Stomach (tissue), 9 donors: ENCODE measurements around the gene OGFRL1. TPM values are rescaled to one million over a fixed set of nuclear protein-coding genes. Genes with fewer than 3 reads are reported as not detected.

Experiments
- DNase-seq, 2 donors: peaks; one replicate each; pipeline versions ENCODE4 v3.0.0 to v3.0.0-alpha.2; 2013 to 2019
- H3K27ac ChIP-seq, 5 donors: fragments of 200-600 bp in 4 of 5; sonication (generic) in 4 of 5; one replicate each; pipeline ENCODE4 v1.5.1; 2013 to 2019; ENCODE audit warnings: mild to moderate bottlenecking in 1 of 5, moderate library complexity in 1 of 5
- H3K27me3 ChIP-seq, 3 donors: fragments of 200-600 bp; sonication (generic); one replicate each; pipeline ENCODE4 v1.5.1; 2017 to 2019; ENCODE audit warnings: mixed run types in 1 of 3
- H3K36me3 ChIP-seq, 4 donors: fragments of 200-600 bp; sonication (generic); 1 replicate in 3 of 4; 2 replicates in 1 of 4; pipeline ENCODE4 v1.5.1; 2016 to 2019
- H3K4me1 ChIP-seq, 4 donors: fragments of 200-600 bp; sonication (generic); one replicate each; pipeline ENCODE4 v1.5.1; 2016 to 2019
- H3K4me3 ChIP-seq, 4 donors: fragments of 200-600 bp; sonication (generic) in 3 of 4; one replicate each; pipeline ENCODE4 v1.5.1; 2016 to 2019; ENCODE audit warnings: mild to moderate bottlenecking in 1 of 4
- H3K9me3 ChIP-seq, 4 donors: fragments of 200-600 bp; sonication (generic); one replicate each; pipeline ENCODE4 v1.5.1; 2016 to 2019
- CTCF ChIP-seq, 7 experiments: fragments of 450-650 bp in 4 of 7; fragments of 200-600 bp in 3 of 7; sonication (generic) in 3 of 7; IDR thresholded peaks; one replicate each; pipeline ENCODE4 v1.5.1; 2016 to 2019; ENCODE audit warnings: antibody characterized with exemption in 7 of 7, control low read depth in 2 of 7, mild to moderate bottlenecking in 1 of 7
- EP300 ChIP-seq: sonication (generic); formaldehyde crosslinking; IDR thresholded peaks from one replicate; pipeline ENCODE4 v1.6.1; 2017; ENCODE audit warnings: antibody characterized with exemption
- POLR2A ChIP-seq, 4 donors: fragments of 450-650 bp; IDR thresholded peaks; one replicate each; pipeline ENCODE4 v1.6.1; 2016; ENCODE audit warnings: antibody characterized with exemption in 4 of 4, control low read depth in 2 of 4, mild to moderate bottlenecking in 1 of 4, moderate library complexity in 1 of 4
- POLR2AphosphoS5 ChIP-seq, 3 donors: sonication (generic); formaldehyde crosslinking; IDR thresholded peaks; one replicate each; pipeline ENCODE4 v1.6.1; 2016; ENCODE audit warnings: antibody characterized with exemption in 3 of 3
- WGBS, 5 donors: extraction: QIAGEN DNeasy Blood & Tissue Kit in 3 of 5; methylation state at CpG; one replicate each; pipeline versions ENCODE4 v1.1.5 to v1.1.7; 2013 to 2018; 5-methylcytosine and 5-hydroxymethylcytosine counted together
- intact Hi-C: fragments of 100-400 bp; cut with DNase I; formaldehyde crosslinking; loops from one replicate; pipeline ENCODE4 v1.15.1; 2023; ENCODE audit warnings: low total_unique reads
- polyA plus RNA-seq, 3 donors: library from polyadenylated mRNA; stranded (reverse); fragments of 200-250 nt; gene quantifications; one replicate each; pipeline ENCODE4 v1.2.3, GENCODE V29; 2013
- total RNA-seq, 5 donors: library from RNA; depleted of rRNA; stranded (reverse); fragments of >200 nt; gene quantifications; one replicate each; pipeline versions ENCODE4 v1.1.0 to v1.2.3, GENCODE V29; 2014 to 2016
- donor health status: healthy with polysubstance abuse.
- donor health status: Bipolar disorder and iron deficiency.
- donor health status: healthy.

The OGFRL1 gene
- total and polyA plus RNA-seq, 8 donors, result 2.6 to 27.0 (median 13.3) TPM

GRCh38 chr6:71252960-71253359, 35.7 kb upstream of the OGFRL1 start:
- TF ChIP-seq POLR2A (IDR thresholded peaks at IDR 0.05), result no peak
- TF ChIP-seq POLR2AphosphoS5 (IDR thresholded peaks at IDR 0.05), result no peak
- no peak for TF ChIP-seq CTCF (IDR thresholded peaks at IDR 0.05)
- no peak for TF ChIP-seq EP300
- no peak overlapping the region for H3K27ac ChIP-seq
- no peaks in the 10 kb centered on the region for H3K36me3 ChIP-seq
- intact Hi-C loops, result no loop called here
- no peaks in the 10 kb centered on the region for H3K9me3 ChIP-seq
- no peaks in the 10 kb centered on the region for H3K27me3 ChIP-seq
- WGBS, 5 donors, result 44 to 57% (median 51%) methylated on average over 5 of the region's 5 CpGs
- no peak for DNase-seq
- no peak overlapping the region for H3K4me3 ChIP-seq
- peaks cover 0 to 17% (median 0%) of the 10 kb centered on the region in 4 donors for H3K4me1 ChIP-seq

GRCh38 chr6:71254323-71254722, 34.3 kb upstream of the OGFRL1 start:
- H3K27me3 ChIP-seq, result no peaks in the 10 kb centered on the region

GRCh38 chr6:71258078-71258866, 30.3 kb upstream of the OGFRL1 start:
- WGBS, 5 donors, result 76 to 88% (median 84%) methylated on average over 7 of the region's 7 CpGs
- Histone ChIP-seq H3K9me3 (no peaks in the 10 kb centered on the region), H3K27ac (no peak overlapping the region), H3K27me3 (no peaks in the 10 kb centered on the region), H3K4me1 (peaks cover 0 to 6% (median 0%) of the 10 kb centered on the region in 4 donors), H3K4me3 (no peak overlapping the region), H3K36me3 (no peaks in the 10 kb centered on the region)
- TF ChIP-seq POLR2A (IDR thresholded peaks at IDR 0.05) (no peak), CTCF (IDR thresholded peaks at IDR 0.05) (no peak), EP300 (no peak), POLR2AphosphoS5 (IDR thresholded peaks at IDR 0.05) (no peak)
- intact Hi-C loops, result no loop called here
- DNase-seq, result no peak

More at GRCh38 chr6:71254323-71254722, 34.3 kb upstream of the OGFRL1 start:
- Histone ChIP-seq H3K9me3 (no peaks in the 10 kb centered on the region), H3K4me1 (peaks cover 0 to 10% (median 0%) of the 10 kb centered on the region in 4 donors), H3K4me3 (no peak overlapping the region), H3K27ac (no peak overlapping the region), H3K36me3 (no peaks in the 10 kb centered on the region)
- intact Hi-C loops, result no loop called here
- 23 to 58% (median 33%) methylated on average over 3 of the region's 3 CpGs for WGBS, 5 donors
- peak in 1 of 2 donors; percentile 11 for DNase-seq
- no peak for TF ChIP-seq EP300
- TF ChIP-seq CTCF (IDR thresholded peaks at IDR 0.05), result no peak
- TF ChIP-seq POLR2AphosphoS5 (IDR thresholded peaks at IDR 0.05), result no peak
- TF ChIP-seq POLR2A (IDR thresholded peaks at IDR 0.05), result no peak

- TF ChIP-seq EP300 (no peak), POLR2AphosphoS5 (IDR thresholded peaks at IDR 0.05) (no peak), POLR2A (IDR thresholded peaks at IDR 0.05) (no peak)
- WGBS, 5 donors, result 87 to 96% (median 95%) methylated on average over 2 of the region's 2 CpGs
- no peak for DNase-seq
- Histone ChIP-seq H3K36me3 (no peaks in the 10 kb centered on the region), H3K27me3 (no peaks in the 10 kb centered on the region), H3K4me3 (no peak overlapping the region), H3K4me1 (no peaks in the 10 kb centered on the region), H3K27ac (no peak overlapping the region), H3K9me3 (no peaks in the 10 kb centered on the region)
- intact Hi-C loops, result no loop called here
These were observed 28.6 kb upstream of the OGFRL1 start for GRCh38 chr6:71259888-71260604.
